GM19099 (cell line): ENCODE data around the gene FGFBP3.

Experiments used
- POLR2A ChIP-seq: IDR thresholded peaks from 3 replicates; pipeline ENCODE4 v1.6.1; 2011; ENCODE audit warnings: low read depth; ENCODE audit not compliant: insufficient read length; ENCODE audit errors: extremely low read depth

Gene FGFBP3

DNA sequence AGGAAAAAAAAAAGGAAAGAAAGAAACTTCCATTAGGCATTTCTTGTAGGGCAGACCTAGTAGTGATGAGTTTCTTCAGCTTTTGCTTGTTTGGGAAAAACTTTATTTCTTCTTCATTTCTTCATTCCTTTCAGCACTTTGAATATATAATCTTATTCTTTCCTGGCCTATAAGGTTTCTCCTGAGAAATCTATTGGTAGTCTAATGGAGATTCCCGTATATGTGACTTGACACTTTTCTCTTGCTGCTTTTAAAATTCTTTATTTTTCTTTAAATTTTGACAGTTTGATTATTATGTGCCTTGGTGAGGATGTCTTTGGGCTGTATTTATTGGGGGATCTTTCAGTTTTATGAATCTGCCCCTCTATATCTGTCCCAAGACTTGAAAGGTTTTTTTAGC, 10.4 kb upstream of the FGFBP3 start:
- TF ChIP-seq POLR2A: no peak

DNA sequence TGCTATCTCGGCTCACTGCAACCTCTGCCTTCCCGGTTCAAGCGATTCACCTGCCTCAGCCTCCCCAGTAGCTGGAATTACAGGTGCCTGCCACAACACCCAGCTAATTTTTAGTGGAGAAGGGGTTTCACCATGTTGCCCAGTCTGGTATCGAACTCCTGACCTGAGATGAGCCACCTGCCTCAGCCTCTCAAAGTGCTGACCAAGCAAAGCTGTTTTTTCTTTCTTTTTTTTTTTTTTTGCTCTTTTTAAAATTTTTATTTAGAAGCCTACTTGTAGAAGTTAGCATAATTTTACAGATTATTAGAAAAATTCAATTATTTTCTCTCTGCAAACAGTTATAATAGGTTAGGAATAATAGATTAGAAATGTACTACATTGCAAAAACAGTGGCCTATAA, 1.2 kb upstream of the FGFBP3 start:
- TF ChIP-seq POLR2A: no peak

DNA sequence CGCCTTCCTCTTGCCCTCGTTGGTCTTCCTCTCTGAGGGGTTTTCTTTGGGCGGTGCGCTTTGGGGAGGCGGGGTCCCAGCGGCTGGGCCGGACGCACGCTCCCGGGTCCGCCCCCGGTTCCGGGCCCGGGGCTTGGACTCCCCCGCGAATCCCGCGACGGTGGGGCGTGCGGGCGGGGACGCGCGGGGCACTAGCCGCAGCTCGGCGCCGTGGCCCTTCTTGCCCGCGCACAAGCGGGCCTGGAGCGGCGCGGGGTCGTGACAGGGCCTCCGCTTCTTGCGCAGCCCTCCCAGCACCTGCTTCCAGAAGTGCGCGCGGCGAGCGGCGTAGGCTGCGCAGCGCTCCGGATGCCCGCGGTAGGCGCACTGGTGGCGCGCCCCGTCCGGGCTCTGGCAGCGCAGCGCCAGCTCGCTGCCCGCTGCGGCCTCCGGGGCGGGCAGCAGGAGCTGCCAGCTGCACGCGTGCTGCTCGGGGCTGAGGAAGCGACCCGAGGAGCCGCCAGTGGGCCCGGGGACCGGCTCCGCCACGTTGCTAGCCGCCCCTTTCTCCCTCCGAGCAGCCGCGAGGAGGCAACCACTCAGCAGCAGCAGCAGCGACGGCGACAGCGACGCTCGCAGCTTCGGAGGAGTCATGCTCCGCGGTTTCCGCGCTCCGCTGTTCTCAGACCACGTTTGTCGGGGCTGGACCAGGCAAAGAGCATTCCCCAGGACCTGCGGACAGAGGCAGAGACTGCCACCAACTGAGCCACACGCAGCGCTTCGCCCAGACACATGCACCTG, 759 bp downstream of the FGFBP3 start:
- peak; percentile 54 for TF ChIP-seq POLR2A

DNA sequence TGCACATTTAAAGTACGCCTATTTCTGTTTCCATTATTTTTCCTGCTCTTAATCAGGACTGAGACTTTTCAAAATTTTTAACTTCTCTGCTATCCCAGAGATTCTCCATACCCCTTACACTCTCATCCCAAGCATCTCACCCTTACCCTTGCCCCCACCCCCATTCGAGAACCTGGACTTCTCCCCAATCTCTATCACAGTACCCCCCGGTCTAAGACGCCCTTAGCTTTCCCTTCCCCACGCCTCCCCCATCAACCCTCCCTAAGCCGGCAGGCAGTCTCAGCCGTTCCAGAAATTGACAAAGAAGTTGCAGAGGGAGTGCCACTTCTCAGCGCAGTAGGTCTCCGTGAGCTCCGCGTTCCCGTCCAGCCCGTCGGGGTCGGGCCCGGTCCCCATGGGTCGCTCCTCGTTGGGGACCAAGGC, 1.4 kb downstream of the FGFBP3 start:
- no peak for TF ChIP-seq POLR2A

DNA sequence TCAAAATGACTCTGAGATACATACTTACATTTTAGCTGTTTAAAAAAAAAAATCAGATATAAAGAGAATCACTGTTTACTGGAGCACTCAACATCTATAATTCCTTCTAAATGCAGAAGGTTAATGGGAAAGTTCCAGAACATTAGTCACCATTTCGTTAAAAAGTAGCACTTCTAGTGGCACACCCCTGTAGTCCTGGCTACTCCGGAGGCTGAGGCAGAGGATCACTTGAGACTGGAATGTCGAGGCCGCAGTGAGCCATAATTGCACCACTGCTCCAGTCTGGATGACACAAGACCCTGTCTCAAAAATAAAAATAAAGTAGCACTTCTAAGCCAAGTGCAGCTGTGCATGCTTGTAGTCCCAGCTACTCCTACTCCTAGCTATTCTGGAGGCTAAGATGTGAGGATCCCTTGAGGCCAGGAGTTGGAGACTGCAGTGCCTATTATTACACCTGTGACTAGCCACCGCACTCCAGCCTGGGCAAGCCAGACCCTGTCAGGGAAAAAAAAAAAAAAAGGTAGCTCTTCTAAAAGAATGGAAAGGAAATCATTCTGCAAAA, 2.2 kb downstream of the FGFBP3 start:
- TF ChIP-seq POLR2A: no peak

DNA sequence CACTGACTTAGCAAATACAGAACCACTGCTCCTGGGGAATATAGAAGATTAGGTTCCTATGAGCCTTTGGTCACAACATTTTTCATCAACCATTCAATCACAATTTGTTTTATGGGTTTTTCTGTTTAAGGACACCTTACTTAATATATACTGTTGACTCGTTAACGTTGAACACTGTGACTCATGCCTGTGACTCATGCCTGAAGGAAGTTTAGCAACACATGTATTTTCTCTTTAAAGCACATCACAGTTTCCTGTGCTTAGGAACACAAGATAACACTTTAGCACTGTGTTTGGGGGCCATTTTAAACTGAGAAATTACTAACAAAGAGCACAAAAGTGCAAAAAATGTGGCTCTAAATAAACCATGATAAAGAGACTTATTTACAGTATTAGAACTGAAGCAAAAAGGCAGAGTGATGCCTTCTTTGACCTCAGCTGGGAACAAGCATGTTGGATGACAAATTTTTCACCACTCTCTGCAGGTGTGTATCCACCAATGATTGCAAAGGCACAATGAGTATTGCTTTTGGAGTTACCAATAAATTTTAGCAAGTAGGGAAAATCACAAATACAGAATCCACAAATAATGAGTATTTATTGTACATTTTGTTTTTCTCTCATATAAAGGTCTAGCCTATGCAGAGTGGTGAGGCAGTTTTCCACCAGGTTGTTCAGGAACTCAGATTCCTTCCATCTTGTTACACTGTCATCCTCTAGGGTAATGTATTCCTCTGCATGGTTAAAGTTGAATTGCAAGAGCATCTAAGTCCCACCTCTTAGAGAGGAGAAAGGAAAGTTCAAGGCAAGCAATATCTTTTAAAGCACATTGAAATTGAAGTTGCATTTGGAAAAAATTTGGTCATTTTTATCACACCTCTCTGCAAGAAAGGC, 7.3 kb downstream of the FGFBP3 start:
- TF ChIP-seq POLR2A: no peak

DNA sequence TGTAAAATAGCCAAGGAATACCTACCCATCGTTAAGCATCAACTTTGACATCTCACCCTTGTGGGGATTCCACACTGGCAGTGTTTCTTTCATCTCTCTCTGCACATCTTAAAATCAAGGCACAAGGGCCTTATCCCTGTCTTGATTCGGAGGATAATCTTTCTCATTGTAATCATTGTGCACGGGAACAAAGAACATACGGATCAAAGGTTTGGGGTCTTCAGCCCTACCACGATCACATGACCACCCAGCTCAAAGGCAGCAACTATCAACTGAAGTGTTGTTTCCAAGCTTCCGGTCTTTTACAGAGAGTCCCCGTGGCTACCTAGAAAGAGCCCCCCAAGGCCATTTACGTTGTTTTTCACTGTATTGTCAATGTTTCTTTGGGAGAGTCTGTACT, 11.9 kb downstream of the FGFBP3 start:
- no peak for TF ChIP-seq POLR2A

DNA sequence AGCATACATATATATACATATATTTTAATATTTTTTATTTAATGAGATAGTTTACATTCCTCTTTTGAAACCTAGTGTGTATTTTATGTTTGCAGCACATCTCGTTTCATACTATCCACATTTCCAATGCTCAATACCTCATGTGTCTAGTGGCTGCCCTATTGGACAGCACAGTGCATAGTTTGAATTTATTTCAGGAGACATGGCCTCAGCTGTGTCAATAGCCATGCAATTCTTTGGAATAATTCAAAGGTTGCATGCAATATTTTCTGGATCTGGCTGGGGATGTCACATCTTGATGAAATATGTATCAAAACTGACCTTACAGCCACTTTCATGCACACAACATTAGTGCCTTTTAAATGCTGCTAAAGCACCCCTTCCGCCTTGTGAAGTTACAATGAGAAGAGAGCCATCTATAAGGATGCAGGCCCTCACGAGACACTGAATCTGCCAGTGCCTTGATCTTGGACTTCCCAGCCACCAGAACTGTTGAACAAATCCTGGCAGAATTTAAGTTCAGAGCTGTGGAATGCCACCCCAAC, 13.0 kb downstream of the FGFBP3 start:
- TF ChIP-seq POLR2A: no peak

DNA sequence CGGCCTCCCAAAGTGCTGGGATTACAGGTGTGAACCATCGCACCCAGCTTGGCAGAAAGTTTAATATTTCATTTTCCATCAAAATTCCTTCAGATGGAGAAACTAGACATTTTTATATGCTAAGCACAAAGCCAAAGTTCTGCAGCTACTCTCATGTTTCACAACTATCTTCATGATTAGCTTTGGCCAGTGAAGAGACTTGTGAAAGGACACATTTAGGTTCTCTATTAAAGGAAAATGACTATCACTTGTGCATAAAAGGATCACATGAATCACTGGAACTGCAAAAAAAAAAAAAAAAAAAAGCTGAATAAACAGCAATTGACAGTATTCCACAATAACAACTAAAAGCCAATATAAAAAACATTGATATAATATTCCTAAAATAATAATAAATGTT, 16.2 kb downstream of the FGFBP3 start:
- TF ChIP-seq POLR2A: no peak

DNA sequence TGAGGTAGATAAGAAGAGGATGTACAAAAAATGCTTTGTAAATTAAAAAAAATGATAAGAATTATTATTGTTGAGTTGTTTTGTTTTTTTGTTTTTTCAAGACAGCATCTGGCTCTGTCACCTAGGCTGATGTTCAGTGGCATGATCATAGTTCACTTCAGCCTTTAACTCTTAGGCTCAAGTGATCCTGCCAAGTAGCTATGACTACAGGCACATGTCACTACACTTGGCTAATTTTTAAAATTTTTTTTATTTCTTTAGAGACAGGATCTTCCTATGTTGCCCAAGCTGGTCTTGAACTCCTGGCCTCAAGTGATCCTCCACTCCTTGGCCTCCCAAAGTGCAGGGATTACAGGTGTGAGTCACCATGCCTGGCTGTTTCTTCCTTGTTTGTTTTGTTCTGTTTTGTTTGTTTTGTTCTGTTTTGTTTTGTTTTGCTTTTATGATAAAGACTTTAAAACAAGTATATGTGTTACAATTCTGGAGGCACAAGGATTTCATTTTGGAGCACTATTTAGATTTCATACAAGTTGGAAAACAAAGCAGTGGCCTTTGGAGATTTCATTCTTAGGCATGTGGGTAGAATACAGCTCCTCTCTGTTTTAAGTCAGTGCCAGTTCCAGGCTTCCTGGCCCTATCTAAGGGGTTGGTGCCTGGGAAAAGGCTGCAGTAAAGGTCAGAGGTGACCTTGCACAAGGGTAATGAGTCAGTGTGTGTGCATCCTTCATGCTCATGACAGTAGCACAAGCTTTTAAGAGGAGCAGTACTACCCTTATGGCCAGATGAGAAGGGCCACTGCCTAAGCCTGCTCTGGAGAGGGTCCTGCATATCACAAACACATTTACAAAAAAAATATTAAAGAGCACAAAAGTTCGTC, 17.9 kb downstream of the FGFBP3 start:
- TF ChIP-seq POLR2A: no peak

DNA sequence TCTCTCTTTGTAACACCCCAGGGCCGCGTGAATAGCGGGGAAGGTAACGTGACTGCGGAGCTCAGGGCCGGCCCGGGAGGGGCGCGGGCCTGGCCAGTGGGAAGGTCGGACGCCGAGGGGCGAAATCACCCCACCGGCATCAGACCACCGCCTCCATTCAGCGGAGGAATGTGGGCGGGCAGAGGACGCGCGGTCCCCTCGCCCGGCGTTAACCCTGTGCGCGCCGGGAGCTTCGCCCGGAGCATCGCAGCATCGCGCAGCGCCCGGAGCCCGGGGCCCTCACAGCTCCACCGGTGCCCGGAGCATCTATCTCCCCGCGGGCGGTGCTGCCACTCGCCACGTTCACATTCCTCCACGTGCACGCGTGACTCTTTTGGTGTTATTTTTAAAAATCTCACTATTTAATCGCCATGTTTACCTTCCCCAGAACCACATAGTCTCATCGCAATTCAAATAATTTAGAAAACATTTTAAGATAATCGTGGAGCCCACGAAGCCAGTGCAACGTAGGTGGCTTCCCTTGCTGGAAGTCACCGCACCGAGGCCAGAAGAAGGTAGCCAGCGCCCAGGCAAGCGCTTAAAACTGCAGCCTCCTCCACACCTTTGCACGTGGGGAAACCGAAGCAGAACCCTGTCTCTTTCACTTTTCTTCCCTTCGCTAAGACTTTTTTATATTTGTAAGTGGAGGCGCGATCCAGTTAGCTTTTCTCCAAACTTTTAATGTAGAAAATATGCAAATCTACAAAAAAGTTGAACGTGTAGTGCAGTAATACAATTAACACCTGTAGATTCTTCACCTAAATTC, 21.8 kb downstream of the FGFBP3 start:
- no peak for TF ChIP-seq POLR2A

DNA sequence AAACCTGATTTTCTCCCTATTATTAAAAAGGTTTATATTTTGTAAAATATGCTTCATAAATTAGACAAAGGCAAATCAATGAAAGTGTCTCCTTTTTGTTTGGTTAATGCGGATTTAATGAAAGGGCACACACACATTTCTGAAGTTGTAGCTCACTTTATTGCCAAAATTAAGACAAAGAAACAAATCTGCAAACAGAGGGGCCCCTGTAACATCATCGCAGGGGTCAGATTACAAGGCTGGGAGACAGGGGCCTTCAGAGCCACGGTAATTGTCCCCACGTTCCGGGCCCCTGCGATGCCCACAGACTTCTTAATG, 22.4 kb downstream of the FGFBP3 start:
- no peak for TF ChIP-seq POLR2A

DNA sequence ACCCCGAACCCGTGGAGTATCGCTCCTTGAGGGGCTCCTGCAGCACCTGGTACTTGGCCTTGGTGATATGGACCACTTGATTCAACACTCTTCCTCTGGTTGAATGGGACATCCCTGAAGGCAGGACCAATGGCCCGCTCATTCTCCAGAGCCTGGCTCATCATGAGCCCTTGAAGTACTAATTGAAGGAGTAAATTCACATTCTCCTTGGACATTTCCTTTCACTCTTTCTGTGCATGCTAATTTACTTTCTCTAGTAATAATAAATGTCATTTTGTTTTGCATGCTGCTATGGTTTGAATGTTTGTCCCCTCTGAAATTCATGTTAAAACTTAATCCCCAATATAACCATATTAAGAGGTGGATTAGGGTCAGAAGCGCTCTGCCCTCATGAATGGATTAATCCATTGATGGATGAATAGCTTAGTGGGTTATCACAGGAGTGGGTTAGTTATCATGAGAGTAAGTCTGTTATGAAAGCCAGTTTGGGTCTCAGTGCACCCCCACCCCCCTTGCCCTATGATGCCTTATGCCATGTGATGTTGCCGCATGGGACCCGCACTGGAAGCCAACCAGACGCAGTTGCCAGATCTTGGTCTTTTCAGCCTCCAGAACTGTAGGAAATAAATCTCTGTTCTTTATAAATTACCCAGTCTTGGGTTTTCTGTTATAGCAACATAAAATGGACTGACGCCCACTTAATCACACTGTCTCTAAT, 23.8 kb downstream of the FGFBP3 start:
- no peak for TF ChIP-seq POLR2A

DNA sequence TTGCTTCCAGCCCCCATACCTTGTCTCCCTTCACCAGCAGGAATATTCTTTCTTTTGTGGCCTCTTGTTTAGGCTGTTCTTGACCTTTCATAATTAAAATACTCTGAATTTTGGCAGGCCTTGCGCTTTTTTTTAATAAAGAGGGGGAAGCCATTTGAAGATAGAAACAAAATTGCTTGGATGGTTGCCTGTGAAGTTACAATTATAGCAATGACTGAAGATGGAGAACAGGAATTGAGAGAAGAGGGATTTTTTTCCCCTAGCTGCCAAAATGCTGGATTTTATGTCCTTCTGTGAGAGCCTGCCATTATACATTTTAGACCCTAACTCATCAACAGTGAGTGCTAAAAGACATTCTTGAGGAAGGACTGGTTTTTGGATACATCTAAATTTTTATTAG, 24.8 kb downstream of the FGFBP3 start:
- no peak for TF ChIP-seq POLR2A
